Measurements from ENCODE around the gene BUB3.

The BUB3 gene

GRCh38 chr10:123140983-123141390 lies 13.2 kb upstream of the BUB3 start:
- no peak overlapping the region for H3K4me3 ChIP-seq (ENCODE audit: low read depth, low read length)

GRCh38 chr10:123141791-123142700 lies 12.2 kb upstream of the BUB3 start:
- H3K4me3 ChIP-seq (ENCODE audit: low read depth, low read length): no peak overlapping the region

- H3K4me3 ChIP-seq (ENCODE audit: low read depth, low read length): no peak overlapping the region
Measured at GRCh38 chr10:123142701-123143161, 11.5 kb upstream of the BUB3 start.

DNA sequence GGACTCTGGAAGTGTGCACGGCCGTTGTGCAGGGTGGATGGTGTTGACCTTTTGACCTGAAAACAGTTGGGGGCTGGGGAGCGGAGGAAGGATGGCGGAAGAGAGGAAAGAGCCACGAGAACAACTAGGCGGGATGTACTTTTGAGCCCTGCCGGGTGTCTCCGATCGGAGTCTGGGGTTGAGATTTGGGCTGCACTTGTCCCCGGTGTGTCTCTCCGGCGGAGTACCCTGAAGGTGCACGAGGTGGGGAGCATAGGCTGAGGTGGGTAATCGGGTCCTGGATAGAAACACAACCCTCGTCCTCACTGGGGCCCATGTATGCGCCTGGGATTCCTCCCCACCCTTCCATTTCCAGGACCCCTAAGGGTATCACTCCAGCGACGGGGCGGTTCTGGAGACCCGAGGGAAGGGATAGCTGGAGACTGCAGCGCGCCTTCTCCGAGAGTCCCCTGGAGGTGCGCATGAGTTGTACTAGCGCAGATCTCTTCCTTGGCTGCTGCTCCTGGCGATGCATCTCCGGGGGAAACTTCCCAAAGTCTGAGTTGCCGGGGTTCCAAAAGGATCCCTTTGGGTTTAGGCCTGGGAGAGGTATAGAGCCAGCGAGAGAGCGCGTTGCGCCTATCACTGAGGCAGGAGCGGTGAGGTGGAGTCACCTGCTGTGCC lies 10.9 kb upstream of the BUB3 start:
- H3K4me3 ChIP-seq (ENCODE audit: low read depth, low read length): no peak overlapping the region

GRCh38 chr10:123143825-123144168 lies 10.4 kb upstream of the BUB3 start:
- H3K4me3 ChIP-seq (ENCODE audit: low read depth, low read length): no peak overlapping the region

GRCh38 chr10:123144697-123145541 lies 9.3 kb upstream of the BUB3 start:
- H3K4me3 ChIP-seq (ENCODE audit: low read depth, low read length): no peak overlapping the region

- no peak overlapping the region for H3K4me3 ChIP-seq (ENCODE audit: low read depth, low read length)
Measured at GRCh38 chr10:123145542-123146012, 8.6 kb upstream of the BUB3 start.

GRCh38 chr10:123146013-123146893 lies 7.9 kb upstream of the BUB3 start:
- H3K4me3 ChIP-seq (ENCODE audit: low read depth, low read length): no peak overlapping the region

- no peak overlapping the region for H3K4me3 ChIP-seq (ENCODE audit: low read depth, low read length)
Measured at GRCh38 chr10:123146894-123147634, 7.1 kb upstream of the BUB3 start.

- H3K4me3 ChIP-seq (ENCODE audit: low read depth, low read length): peak within 1 kb of the TSS; percentile 17
Measured at GRCh38 chr10:123147635-123148413, 6.4 kb upstream of the BUB3 start, which contains the start of gene HMX2. Gene HMX2 (plus strand): TSS chr10:123148136. CDS start chr10:123148379, 243 bp downstream.

DNA sequence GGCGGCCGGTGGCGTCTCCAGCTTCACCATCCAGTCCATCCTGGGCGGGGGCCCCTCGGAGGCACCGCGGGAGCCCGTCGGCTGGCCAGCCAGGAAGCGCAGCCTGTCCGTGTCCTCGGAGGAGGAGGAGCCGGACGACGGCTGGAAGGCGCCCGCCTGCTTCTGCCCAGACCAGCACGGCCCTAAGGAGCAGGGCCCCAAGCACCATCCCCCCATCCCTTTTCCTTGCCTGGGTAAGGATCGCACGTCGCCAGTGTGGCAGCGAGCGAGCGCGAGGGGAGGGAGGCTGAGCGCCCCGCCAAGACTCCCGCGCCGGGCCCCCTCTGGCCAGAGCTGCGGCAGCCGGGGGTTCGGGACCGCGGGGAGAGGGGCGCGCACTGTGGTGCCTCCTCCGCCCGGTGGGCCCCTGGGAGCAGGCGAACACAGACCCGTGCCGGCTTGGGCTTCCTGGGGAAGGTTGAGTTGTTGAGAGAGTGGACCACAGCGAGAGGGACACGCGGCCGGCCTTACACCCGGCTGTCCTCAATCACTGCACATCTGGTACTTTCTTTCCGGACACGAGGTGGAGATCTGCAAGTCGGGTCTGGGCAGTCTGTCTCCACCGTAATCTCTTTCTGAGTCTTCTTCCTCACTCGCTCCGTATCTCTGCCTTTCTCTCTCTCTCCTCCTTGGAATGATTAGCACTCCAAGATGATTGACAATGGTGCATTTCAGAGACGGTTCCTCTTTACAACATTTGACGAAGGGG lies 5.6 kb upstream of the BUB3 start:
- H3K4me3 ChIP-seq (ENCODE audit: low read depth, low read length): peak overlapping the region; percentile 17

GRCh38 chr10:123149162-123149567 lies 5.0 kb upstream of the BUB3 start:
- no peak overlapping the region for H3K4me3 ChIP-seq (ENCODE audit: low read depth, low read length)

GRCh38 chr10:123149568-123150270 lies 4.5 kb upstream of the BUB3 start:
- H3K4me3 ChIP-seq (ENCODE audit: low read depth, low read length): peak overlapping the region; percentile 33

GRCh38 chr10:123150271-123150985 lies 3.8 kb upstream of the BUB3 start:
- peak overlapping the region; percentile 25 for H3K4me3 ChIP-seq (ENCODE audit: low read depth, low read length)

DNA sequence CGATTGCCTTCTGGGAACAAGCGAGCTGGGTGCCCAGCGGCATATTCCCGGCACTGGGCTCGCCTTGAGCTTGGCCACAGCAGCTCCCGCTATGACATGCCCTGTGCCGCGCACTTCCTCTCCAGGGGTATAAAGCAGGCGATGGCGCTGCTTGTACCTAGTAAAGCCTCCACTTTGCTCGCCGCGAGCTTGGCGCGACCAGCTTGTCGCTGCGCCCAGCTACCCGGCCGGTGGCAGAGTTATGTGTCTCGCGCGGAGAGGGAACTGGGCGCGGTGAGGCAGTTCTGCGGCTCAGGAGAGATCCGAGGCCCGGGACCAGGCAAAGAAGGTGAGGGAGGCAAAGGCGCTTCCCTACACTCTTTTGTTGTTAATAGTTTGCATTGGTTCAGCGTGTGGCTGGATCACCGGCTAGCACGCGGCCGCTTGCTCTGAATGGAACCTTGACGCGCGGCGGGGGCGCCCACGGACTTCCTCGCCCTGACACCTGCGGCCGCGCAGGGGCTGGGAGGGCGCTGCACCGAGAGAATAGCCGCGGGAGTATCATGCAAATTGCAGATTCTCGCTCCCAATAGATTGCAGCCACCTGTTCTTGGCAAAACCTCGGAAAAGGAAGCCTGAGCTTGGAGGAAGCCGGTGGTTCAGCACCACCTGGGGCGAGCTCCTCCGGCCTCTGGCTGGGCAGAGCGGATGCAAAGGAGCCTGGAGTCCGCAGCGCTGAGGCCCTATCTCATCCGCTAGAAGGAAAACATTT lies 3.0 kb upstream of the BUB3 start:
- peak overlapping the region; percentile 25 for H3K4me3 ChIP-seq (ENCODE audit: low read depth, low read length)

GRCh38 chr10:123151737-123152135 lies 2.5 kb upstream of the BUB3 start:
- H3K4me3 ChIP-seq (ENCODE audit: low read depth, low read length): no peak overlapping the region

Data from iPS-11a (cell line).